Loucy (cell line): ENCODE results near the gene ARHGAP15.

ENCODE experiments used
- H2AFZ ChIP-seq: fragments of 200-600 bp; sonication (generic); 2 replicates; pipeline ENCODE4 v1.6.0; 2016; ENCODE audit warnings: antibody characterized with exemption, mild to moderate bottlenecking, low read length, moderate library complexity
- H3F3A ChIP-seq: fragments of 200-600 bp; 2 replicates; pipeline ENCODE4 v1.6.0; 2016; ENCODE audit warnings: antibody characterized with exemption, low read depth, mild to moderate bottlenecking
- H3K27me3 ChIP-seq: fragments of 200-600 bp; sonication (generic); 2 replicates; pipeline ENCODE4 v1.6.1; 2014; ENCODE audit warnings: low read length, mild to moderate bottlenecking; ENCODE audit not compliant: insufficient read depth, poor library complexity, severe bottlenecking
- H3K36me3 ChIP-seq: fragments of 200-600 bp; sonication (generic); 2 replicates; pipeline ENCODE4 v1.6.1; 2016; ENCODE audit warnings: low read length; ENCODE audit not compliant: insufficient read depth
- H3K4me1 ChIP-seq: fragments of 200-600 bp; sonication (generic); 2 replicates; pipeline ENCODE4 v1.5.1; 2014; ENCODE audit warnings: low read length, mild to moderate bottlenecking; ENCODE audit not compliant: insufficient read depth, poor library complexity, severe bottlenecking
- H3K4me2 ChIP-seq: fragments of 200-600 bp; sonication (generic); 2 replicates; pipeline ENCODE4 v1.6.0; 2014; ENCODE audit warnings: antibody characterized with exemption, low read length, low read depth, mild to moderate bottlenecking; ENCODE audit not compliant: poor library complexity, severe bottlenecking
- H3K4me3 ChIP-seq: fragments of 200-600 bp; sonication (generic); 2 replicates; pipeline ENCODE4 v1.5.1; 2014; ENCODE audit warnings: low read length, mild to moderate bottlenecking, mixed read lengths; ENCODE audit not compliant: poor library complexity, severe bottlenecking
- H3K79me2 ChIP-seq: fragments of 200-600 bp; sonication (generic); 2 replicates; pipeline ENCODE4 v1.6.1; 2014; ENCODE audit warnings: low read length; ENCODE audit not compliant: insufficient read depth
- H3K9ac ChIP-seq: fragments of 200-600 bp; sonication (generic); 2 replicates; pipeline ENCODE4 v1.6.0; 2014; ENCODE audit warnings: mild to moderate bottlenecking, low read depth, low read length, moderate library complexity; ENCODE audit not compliant: poor library complexity, severe bottlenecking
- H3K9me2 ChIP-seq: fragments of 200-600 bp; sonication (generic); replicated peaks from 2 replicates; pipeline ENCODE4 v1.6.1; 2016; ENCODE audit warnings: low read depth, low read length, mixed read lengths
- H3K9me3 ChIP-seq: fragments of 200-600 bp; sonication (generic); 2 replicates; pipeline ENCODE4 v1.6.1; 2014; ENCODE audit warnings: mild to moderate bottlenecking, antibody characterized with exemption, low read length, low read depth; ENCODE audit not compliant: insufficient read depth
- H4K20me1 ChIP-seq: fragments of 200-600 bp; sonication (generic); 2 replicates; pipeline ENCODE4 v1.6.0; 2014; ENCODE audit warnings: antibody characterized with exemption, low read length, mild to moderate bottlenecking; ENCODE audit not compliant: insufficient read depth, poor library complexity, severe bottlenecking
- EZH2phosphoT487 ChIP-seq: fragments of 200-600 bp; IDR thresholded peaks from 2 replicates; pipeline ENCODE4 v1.6.1; 2018; ENCODE audit warnings: antibody characterized with exemption, mild to moderate bottlenecking, moderate library complexity, borderline replicate concordance
- TF ChIP-seq, protein P1 (sequence below): fragments of 200-600 bp; sonication (generic); conservative IDR thresholded peaks from 2 replicates; pipeline ENCODE4 v1.5.1; 2014; ENCODE audit warnings: mild to moderate bottlenecking, antibody characterized with exemption, low read length

ARHGAP15 gene

DNA sequence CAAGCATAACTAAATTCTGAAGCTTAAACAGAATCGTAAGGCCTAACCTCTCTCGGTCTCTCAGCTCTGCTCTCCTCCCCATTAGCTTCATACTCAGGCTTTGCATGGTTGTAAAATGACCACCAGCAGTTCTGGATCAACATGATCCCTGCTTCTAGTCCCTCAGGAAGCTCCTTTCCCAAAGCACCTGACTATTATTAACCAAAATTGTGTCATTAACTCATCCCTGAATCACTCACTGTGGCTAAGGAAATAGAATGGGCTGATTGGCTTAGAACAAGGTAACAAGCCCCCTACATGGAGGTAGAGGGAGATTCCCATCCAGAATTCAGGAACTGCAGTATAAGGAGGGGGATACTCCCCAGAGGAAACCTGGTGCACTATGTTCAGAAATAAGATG lies 448.3 kb downstream of the ARHGAP15 start:
- Histone ChIP-seq H3K9me2 (no peaks in the 10 kb centered on the region), H3K36me3 (peaks cover 11% of the 10 kb centered on the region; the same call in 1 of the 2 replicates), H3K4me1 (peaks cover 8% of the 10 kb centered on the region), H3F3A (no peaks in the 10 kb centered on the region), H2AFZ (no peak overlapping the region), H3K9me3 (no peaks in the 10 kb centered on the region), H3K27me3 (no peaks in the 10 kb centered on the region), H3K4me2 (no peak overlapping the region), H3K9ac (no peak overlapping the region), H3K79me2 (no peaks in the 10 kb centered on the region), H4K20me1 (peaks cover 4% of the 10 kb centered on the region), H3K4me3 (no peak overlapping the region)
- TF ChIP-seq EZH2phosphoT487: no peak
- TF ChIP-seq, protein P1, sequence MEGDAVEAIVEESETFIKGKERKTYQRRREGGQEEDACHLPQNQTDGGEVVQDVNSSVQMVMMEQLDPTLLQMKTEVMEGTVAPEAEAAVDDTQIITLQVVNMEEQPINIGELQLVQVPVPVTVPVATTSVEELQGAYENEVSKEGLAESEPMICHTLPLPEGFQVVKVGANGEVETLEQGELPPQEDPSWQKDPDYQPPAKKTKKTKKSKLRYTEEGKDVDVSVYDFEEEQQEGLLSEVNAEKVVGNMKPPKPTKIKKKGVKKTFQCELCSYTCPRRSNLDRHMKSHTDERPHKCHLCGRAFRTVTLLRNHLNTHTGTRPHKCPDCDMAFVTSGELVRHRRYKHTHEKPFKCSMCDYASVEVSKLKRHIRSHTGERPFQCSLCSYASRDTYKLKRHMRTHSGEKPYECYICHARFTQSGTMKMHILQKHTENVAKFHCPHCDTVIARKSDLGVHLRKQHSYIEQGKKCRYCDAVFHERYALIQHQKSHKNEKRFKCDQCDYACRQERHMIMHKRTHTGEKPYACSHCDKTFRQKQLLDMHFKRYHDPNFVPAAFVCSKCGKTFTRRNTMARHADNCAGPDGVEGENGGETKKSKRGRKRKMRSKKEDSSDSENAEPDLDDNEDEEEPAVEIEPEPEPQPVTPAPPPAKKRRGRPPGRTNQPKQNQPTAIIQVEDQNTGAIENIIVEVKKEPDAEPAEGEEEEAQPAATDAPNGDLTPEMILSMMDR: no peak

DNA sequence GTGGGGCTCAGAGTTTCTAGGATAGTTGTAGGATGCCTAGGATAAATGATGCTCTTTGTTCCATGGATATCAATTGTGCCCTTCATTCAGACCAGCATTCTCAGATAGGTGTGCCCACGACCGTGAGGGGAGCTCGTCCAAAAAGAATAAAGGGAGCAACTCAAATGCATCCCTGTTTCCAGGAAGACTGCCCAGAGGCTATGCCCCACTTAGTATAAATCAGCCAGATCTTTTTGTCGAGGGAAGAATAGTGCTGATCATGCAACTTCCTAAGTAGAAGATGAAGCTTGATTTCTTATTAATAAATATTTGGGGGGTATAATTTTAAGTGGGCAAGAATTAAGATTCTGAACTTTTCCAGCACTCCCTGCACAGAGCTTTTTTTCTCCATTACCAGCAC lies 450.2 kb downstream of the ARHGAP15 start:
- H3K4me2 ChIP-seq: no peak overlapping the region
- no peaks in the 10 kb centered on the region for H3K79me2 ChIP-seq
- TF ChIP-seq, protein P1: no peak
- TF ChIP-seq EZH2phosphoT487: no peak
- peaks cover 8% of the 10 kb centered on the region for H3K4me1 ChIP-seq
- no peak overlapping the region for H2AFZ ChIP-seq
- no peak overlapping the region for H3K9ac ChIP-seq
- H3K4me3 ChIP-seq: no peak overlapping the region
- no peaks in the 10 kb centered on the region for H3K9me2 ChIP-seq
- no peaks in the 10 kb centered on the region for H3F3A ChIP-seq
- no peaks in the 10 kb centered on the region for H3K27me3 ChIP-seq
- H4K20me1 ChIP-seq: peaks cover 4% of the 10 kb centered on the region
- peaks cover 8% of the 10 kb centered on the region; the same call in 1 of the 2 replicates for H3K36me3 ChIP-seq
- H3K9me3 ChIP-seq: no peaks in the 10 kb centered on the region

DNA sequence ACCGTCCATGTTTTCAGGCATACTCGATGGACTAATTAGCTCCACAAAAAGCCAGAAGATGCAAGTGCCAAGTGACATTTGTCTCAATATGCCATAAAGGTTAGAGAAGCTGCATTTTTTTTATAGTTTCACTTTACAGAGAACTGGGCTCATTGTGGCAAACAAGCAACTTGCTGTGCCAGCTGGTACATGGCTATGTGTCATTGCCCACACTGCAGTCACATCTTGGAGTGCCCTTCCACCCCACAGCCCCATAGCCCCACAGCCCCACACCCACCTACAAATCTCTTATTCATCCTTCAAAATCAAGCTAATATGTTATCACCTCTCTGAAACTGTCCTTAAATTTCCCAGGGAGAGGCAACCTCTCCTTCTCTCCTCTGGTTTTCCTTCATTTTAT lies 451.9 kb downstream of the ARHGAP15 start:
- Histone ChIP-seq H3K4me2 (no peak overlapping the region), H4K20me1 (peaks cover 4% of the 10 kb centered on the region)

More for the DNA sequence above, 451.9 kb downstream of the ARHGAP15 start:
- H3K9me2 ChIP-seq: no peaks in the 10 kb centered on the region
- H2AFZ ChIP-seq: no peak overlapping the region
- no peak for TF ChIP-seq EZH2phosphoT487
- TF ChIP-seq, protein P1: no peak
- H3F3A ChIP-seq: no peaks in the 10 kb centered on the region
- H3K9me3 ChIP-seq: no peaks in the 10 kb centered on the region
- peaks cover 10% of the 10 kb centered on the region for H3K36me3 ChIP-seq
- peaks cover 8% of the 10 kb centered on the region for H3K4me1 ChIP-seq
- H3K27me3 ChIP-seq: no peaks in the 10 kb centered on the region
- no peak overlapping the region for H3K4me3 ChIP-seq
- H3K9ac ChIP-seq: no peak overlapping the region
- no peaks in the 10 kb centered on the region for H3K79me2 ChIP-seq
